CD4-positive, alpha-beta T cell treated with Interleukin-2 at 100 ng/mL for 4 hours (primary cell): ENCODE results near the gene PDLIM5.
"Not testable (repeated sequence)": the region's sequence is repeated elsewhere in the genome, so short reads cannot be mapped to it uniquely, and the experiment has no call there.

Source experiments
- DNase-seq: peaks from one replicate; pipeline ENCODE4 v3.0.0-alpha.2; 2020; ENCODE audit warnings: low spot score

PDLIM5 gene

DNA sequence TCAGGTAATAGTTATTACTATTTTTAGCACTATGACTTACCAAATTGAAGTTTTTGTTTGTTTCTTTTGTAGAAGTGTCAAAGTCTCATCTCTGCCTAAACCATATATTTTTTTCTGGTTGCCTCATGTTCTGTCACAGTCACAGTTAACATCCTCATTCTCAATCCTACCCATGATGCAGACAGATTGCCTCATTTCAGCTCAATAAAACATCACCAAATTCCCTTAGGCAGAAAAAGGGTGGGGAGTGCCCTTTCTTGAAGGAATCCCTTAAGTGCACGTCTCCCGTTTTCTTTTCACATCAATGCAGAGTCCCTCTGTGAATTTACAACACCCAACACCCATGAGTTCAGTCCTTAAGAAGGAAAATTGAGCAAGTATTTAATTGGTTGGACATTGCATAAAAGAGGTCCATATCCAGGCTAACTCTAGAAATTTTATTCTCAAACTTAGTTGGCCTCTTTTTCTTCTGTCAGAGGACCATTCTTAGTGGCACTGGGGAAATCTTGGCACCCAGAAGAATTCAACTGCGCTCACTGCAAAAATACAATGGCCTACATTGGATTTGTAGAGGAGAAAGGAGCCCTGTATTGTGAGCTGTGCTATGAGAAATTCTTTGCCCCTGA is 202.4 kb downstream of the PDLIM5 start:
- DNase-seq: no peak

DNA sequence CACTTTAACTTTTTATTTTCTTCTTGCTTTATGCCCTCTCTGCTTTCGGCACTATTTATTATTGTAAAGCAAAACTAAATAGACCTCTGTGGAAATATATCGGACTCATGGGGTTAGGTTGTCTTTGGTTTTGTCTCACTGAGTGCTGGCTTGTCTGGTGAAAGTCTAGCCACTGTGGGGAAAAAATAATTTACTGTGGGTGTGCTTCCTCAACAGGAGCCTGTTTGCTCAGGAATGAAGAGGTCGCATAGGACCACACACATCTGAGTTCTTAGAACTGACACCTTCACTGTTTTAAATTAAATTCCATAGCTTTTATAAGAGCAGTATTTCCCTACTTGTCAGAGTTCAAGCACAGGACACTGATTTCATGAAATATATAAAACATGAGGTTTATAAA is 203.0 kb downstream of the PDLIM5 start:
- DNase-seq: no peak

GRCh38 chr4:94660614-94661013 is 208.9 kb downstream of the PDLIM5 start:
- no peak for DNase-seq

- DNase-seq: not testable (repeated sequence)
These were observed 213.3 kb downstream of the PDLIM5 start for GRCh38 chr4:94665021-94665420.

GRCh38 chr4:94665500-94666404 is 214.0 kb downstream of the PDLIM5 start:
- no peak for DNase-seq

- no peak for DNase-seq
These were observed 217.0 kb downstream of the PDLIM5 start for GRCh38 chr4:94668724-94669123.

DNA sequence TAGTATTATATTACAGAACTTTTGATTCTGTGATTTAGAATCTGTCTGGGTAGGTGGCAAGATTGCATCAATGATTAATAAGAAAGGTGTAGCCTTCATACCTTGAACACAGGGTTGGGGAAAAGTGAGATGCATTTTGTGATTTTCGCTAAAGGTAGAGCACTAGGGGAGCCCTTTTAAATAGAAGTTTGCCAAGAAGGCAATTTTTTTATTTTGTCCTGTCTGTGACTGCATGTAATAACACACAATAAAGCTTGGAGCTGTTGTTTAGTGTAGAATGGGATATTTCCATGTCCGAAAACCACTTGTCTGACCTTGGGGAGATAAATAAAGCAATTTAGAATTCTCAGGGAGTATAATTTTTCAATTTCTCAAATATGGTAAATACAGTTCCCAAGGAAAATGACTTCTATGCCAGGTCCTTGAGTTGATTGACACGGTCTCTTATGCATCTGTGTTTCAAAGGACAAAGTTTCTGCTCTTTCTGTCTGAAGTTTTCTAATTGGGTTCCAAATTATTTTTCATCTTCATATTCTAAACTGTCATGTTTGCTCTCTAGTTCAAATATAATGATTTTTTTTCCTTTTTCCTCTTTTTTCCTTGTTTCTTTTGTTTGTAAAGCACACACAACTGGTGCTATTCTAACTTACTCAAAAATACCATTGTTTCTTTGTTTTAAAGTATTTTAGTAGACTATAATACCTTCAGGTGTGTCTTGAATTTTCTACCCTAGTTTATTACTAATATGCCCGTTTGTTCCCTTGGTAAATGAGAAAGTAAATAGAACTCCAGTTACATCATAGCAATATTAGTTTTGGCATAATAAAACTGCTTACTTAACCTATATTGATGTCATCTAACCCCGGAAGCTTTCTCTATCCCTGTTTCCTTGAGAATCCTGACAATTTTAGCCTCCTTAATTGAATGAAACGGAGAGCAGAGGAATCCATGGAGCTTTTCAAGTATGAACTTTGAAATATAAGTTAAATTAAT is 218.2 kb downstream of the PDLIM5 start:
- DNase-seq: no peak

GRCh38 chr4:94671113-94671512 is 219.4 kb downstream of the PDLIM5 start:
- DNase-seq: no peak

GRCh38 chr4:94673961-94674360 is 222.2 kb downstream of the PDLIM5 start:
- no peak for DNase-seq

- DNase-seq: no peak
These were observed 225.2 kb downstream of the PDLIM5 start for GRCh38 chr4:94676970-94677369.

DNA sequence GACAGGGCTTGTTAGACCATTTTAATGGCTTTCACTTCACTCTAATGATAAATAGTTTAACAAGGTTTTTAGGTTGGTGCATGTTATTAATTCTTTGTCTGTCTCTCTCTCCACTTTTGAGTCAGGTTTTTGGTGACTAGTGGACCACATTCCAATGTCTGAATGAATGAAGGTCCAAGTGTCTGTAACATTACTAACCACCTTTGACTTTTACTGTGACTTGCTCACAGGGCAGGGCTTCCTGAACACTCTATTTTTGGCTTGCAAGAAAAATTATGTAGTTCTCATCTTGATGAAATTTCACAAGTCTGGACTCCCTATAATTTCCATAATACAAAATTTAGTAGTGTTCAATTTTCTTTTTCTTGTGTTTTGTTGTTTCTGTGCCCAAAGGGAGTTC is 227.2 kb downstream of the PDLIM5 start:
- no peak for DNase-seq

GRCh38 chr4:94680176-94680862 is 228.6 kb downstream of the PDLIM5 start:
- DNase-seq: no peak

DNA sequence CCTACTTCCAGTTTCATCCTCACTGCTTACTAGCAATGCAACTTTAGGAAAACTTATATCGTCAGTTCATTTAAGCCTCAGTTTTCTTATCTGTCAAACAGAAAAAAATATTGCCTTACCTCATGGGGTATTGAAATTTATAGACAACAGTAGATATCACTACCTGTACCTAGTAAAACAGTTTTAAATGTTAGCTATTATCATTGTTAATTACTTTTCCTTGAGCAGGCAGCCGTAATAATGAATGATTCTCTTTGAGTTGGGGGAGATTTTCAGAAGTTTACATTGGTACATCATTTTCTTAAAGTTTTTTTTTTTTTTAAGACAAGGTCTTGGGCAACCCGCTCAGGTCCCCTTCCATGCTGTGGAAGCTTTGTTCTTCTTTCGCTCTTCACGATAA is 234.3 kb downstream of the PDLIM5 start:
- DNase-seq: no peak

- no peak for DNase-seq
These were observed 237.6 kb downstream of the PDLIM5 start for GRCh38 chr4:94689155-94689860.

GRCh38 chr4:94690851-94691254 is 239.1 kb downstream of the PDLIM5 start:
- DNase-seq: no peak

DNA sequence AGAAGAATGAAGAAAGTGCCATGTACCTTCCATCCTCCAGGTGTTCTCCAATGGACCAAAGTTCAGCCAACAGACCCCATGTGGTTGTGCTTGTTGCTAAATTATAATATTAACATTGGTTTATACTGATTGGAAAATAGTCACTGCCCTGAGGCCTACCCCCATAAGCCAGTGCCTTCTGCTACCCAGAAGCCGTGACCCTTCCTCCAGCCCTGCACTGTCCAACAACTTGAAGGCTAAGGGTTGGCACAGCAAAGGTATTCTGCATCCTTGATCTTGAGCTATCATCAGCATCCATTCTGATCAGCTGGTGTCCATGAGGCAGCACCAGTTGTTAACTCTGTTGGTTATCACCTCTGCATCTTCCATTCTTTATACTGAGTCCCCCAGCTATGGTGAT is 239.8 kb downstream of the PDLIM5 start:
- DNase-seq: no peak

DNA sequence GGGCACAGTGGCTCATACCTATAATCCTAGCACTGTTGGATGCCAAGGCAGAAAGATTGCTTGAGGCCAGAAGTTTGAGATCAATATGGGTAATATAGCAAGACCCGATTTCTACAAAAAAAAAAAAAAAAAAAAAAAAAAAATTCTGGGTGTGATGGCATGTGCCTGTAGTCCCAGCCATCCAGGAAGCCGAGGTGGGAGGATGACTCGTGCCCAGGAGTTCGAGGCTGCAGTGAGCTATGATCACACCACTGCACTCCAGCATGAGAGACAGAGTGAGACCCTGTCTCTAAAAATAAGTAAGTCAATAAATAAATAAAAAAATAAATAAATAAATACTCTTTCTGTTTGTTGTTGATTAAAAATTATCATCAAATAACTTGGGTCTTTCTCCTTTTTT is 243.6 kb downstream of the PDLIM5 start:
- DNase-seq: no peak

GRCh38 chr4:94698187-94698586 is 246.4 kb downstream of the PDLIM5 start:
- no peak for DNase-seq

- DNase-seq: no peak
These were observed 248.6 kb downstream of the PDLIM5 start for GRCh38 chr4:94700298-94700697.

DNA sequence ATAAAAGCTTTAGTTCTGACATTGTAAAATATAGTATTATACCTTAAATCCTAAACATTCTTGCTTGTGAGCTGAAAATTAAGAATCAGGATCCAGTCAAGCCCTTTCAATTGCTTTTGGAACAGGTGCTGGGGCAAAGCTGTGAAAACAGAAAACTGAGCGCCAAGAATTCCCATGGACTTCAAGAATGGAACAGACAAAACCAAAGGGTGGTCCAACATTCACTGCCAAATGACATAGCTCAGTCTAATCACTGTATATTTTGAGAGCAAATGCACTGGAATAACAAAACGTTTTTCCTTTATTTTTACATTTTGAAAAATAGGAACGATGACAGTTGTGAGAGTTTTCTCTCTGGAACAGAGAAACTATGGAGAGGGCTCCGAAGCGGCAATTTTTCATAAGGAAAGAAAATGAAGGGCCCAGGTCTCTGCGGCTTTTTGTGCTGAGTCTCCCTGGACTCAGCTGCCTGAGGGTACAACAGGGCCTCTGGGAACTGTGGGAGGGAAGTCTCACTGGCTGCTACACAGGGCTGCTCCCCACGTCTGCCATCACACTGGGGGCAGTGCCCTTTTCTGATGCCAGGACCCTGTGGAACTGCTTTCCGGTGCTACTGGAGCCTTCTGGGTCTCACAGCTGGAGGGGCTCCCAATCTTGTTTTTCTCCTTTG is 250.0 kb downstream of the PDLIM5 start:
- DNase-seq: no peak

DNA sequence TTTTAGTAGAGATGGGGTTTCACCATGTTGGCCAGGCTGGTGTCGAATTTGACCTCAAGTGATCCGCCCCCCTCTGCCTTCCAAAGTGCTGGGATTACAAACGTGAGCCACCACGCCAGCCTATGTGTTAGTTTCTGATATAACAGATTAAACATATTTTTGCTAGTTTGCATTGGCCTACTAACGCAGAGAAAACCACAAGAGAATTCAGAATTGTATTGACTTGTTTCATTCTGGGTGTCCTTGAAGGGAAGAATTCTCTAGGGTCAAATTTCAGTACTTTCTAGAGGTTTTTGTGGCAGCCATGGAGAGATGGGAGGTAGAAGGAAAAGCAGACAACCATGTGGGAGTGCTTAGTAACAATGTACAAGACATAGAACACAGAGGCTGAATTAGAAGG is 259.9 kb downstream of the PDLIM5 start:
- DNase-seq: no peak
